NT2/D1 (cell line): ENCODE data around the gene GAB1.

ENCODE experiments used
- DNase-seq: peaks from one replicate; pipeline ENCODE4 v3.0.0-alpha.2; 2011; ENCODE audit warnings: low read depth, low spot score
- H3K27me3 ChIP-seq: 2 replicates; pipeline ENCODE4 v1.6.0; 2011; ENCODE audit warnings: mild to moderate bottlenecking; ENCODE audit not compliant: insufficient read length, insufficient read depth
- H3K36me3 ChIP-seq: 2 replicates; pipeline ENCODE4 v1.6.1; 2011; ENCODE audit warnings: mild to moderate bottlenecking, low read length, mixed read lengths; ENCODE audit not compliant: insufficient read depth, insufficient read length
- H3K4me1 ChIP-seq: 2 replicates; pipeline ENCODE4 v1.5.1; 2011; ENCODE audit not compliant: insufficient read depth, insufficient read length
- H3K4me3 ChIP-seq: 2 replicates; pipeline ENCODE4 v1.5.1; 2011; ENCODE audit warnings: low read depth; ENCODE audit not compliant: insufficient read length
- H3K9ac ChIP-seq: 2 replicates; pipeline ENCODE4 v1.6.0; 2011; ENCODE audit warnings: low read depth; ENCODE audit not compliant: insufficient read length
- H3K9me3 ChIP-seq: 2 replicates; pipeline ENCODE4 v1.5.1; 2011; ENCODE audit warnings: mild to moderate bottlenecking, low read length; ENCODE audit not compliant: insufficient read depth
- SUZ12 ChIP-seq: IDR thresholded peaks from 2 replicates; pipeline ENCODE4 v1.6.1; 2011; ENCODE audit not compliant: insufficient read length, insufficient read depth; ENCODE audit errors: extremely low read depth
- YY1 ChIP-seq: IDR thresholded peaks from 2 replicates; pipeline ENCODE4 v1.6.1; 2011; ENCODE audit not compliant: insufficient read length, insufficient read depth
- ZNF274 ChIP-seq: IDR thresholded peaks from 2 replicates; pipeline ENCODE4 v1.6.1; 2011; ENCODE audit warnings: mild to moderate bottlenecking, low read depth, low read length

Gene GAB1

DNA sequence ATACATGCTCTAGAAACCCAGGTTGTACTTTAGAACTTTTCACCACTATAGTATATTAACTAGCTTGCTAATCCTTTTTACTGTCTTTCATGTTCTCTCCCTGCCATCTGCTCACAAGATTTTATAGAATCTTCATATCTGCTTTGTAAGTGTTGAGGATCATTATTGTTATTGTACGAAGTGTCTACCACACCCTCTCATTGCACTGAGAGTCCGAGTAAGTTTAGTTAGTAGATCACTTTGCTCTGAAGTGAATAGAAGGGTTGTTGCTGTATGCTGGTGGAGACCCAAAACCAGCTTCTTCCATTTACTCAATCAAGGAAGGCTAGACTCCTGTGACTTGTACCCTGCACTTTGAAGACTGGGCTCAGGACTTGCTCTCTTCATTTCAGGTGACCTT is 17.1 kb downstream of the GAB1 start:
- no peak overlapping the region for H3K4me3 ChIP-seq

GRCh38 chr4:143354990-143355389 is 18.3 kb downstream of the GAB1 start:
- Histone ChIP-seq H3K9ac (no peak overlapping the region), H3K4me1 (no peaks in the 10 kb centered on the region)

More for the DNA sequence above, 17.1 kb downstream of the GAB1 start:
- TF ChIP-seq YY1 (no peak), ZNF274 (no peak), SUZ12 (no peak)
- Histone ChIP-seq H3K4me1 (no peaks in the 10 kb centered on the region), H3K36me3 (no peaks in the 10 kb centered on the region), H3K27me3 (no peaks in the 10 kb centered on the region), H3K9ac (no peak overlapping the region), H3K9me3 (no peaks in the 10 kb centered on the region)
- no peak for DNase-seq

DNA sequence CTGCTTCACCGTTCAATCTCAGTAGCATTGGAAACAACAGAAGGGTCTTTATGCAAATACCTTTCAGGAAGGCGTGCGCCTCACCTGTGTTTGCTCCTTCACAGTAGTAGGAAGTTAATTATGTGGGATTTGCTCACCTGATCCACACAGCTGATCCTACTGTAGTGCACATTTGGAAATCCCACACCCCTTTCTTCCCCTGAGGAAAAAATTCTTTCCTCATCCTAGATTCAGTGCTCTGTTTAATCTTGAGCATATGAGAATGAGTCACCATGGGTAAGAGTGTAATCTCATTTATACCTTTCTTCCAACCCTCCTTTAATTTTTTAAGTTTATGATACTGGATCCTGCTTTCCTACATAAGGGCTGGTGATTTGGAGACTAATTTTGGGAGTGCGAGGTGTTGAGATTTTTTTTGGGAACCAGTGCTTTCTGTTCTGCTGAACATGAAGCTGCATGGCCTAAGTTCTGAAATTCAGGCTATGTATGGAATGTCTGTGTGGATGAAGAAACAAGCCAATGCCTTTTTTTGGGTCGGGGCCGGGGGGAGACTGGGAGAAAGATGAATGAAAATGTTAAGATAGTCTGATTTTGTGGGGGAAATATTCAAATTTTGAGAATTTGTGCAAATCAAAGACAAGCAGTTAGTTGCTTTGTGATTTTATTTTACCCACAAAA is 19.0 kb downstream of the GAB1 start:
- TF ChIP-seq YY1 = no peak
- no peak for TF ChIP-seq SUZ12
- TF ChIP-seq ZNF274 = no peak
- no peaks in the 10 kb centered on the region for H3K4me1 ChIP-seq
- no peak overlapping the region for H3K9ac ChIP-seq

More at GRCh38 chr4:143354990-143355389, 18.3 kb downstream of the GAB1 start:
- no peak for DNase-seq
- H3K9me3 ChIP-seq = no peaks in the 10 kb centered on the region
- no peaks in the 10 kb centered on the region for H3K36me3 ChIP-seq
- no peak overlapping the region for H3K4me3 ChIP-seq
- no peaks in the 10 kb centered on the region for H3K27me3 ChIP-seq
- no peak for TF ChIP-seq SUZ12

GRCh38 chr4:143356493-143356892 is 19.8 kb downstream of the GAB1 start:
- Histone ChIP-seq H3K9ac (no peak overlapping the region), H3K36me3 (no peaks in the 10 kb centered on the region), H3K27me3 (no peaks in the 10 kb centered on the region), H3K4me1 (no peaks in the 10 kb centered on the region), H3K9me3 (no peaks in the 10 kb centered on the region), H3K4me3 (no peak overlapping the region)
- TF ChIP-seq YY1 = no peak
- no peak for DNase-seq

More for the DNA sequence above, 19.0 kb downstream of the GAB1 start:
- H3K9me3 ChIP-seq = no peaks in the 10 kb centered on the region
- DNase-seq = no peak
- H3K36me3 ChIP-seq = no peaks in the 10 kb centered on the region
- no peaks in the 10 kb centered on the region for H3K27me3 ChIP-seq
- H3K4me3 ChIP-seq = no peak overlapping the region

DNA sequence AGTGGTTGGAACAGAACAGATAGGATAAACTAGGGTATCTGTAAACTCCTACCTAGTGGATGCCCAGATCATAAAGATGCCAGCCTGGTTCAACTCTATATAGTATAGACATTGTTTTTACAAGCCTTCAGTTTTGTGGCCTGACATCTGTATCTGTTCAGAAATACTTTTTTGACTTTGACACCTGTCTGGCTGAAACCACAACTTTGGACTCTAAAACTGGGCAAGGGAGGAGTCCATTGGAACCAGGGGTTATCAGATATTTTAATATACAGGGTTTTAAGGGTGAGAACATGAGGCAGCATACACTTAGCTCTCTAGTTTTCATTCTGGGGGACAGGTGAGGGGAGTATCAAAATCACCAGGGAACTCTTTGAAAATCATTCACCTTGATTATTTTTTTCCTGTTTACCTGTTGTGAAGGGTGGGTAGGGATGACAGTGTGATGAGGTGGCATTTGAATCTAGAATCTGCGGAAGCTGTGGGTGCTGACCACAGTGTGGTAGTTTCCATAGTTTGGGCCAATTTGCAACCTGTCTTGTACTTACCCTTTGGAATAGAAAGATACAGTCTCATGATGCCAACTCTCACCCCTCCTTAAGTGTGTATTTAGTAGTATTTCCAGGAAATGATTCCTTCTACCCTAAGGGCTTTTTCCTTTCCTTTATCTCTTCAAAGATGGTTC is 20.6 kb downstream of the GAB1 start:
- no peaks in the 10 kb centered on the region for H3K27me3 ChIP-seq
- H3K9me3 ChIP-seq = no peaks in the 10 kb centered on the region
- no peak overlapping the region for H3K4me3 ChIP-seq
- no peak for DNase-seq
- TF ChIP-seq ZNF274 (no peak), SUZ12 (no peak), YY1 (no peak)
- no peak overlapping the region for H3K9ac ChIP-seq
- H3K4me1 ChIP-seq = no peaks in the 10 kb centered on the region
- no peaks in the 10 kb centered on the region for H3K36me3 ChIP-seq

- no peaks in the 10 kb centered on the region for H3K36me3 ChIP-seq
- H3K4me3 ChIP-seq = no peak overlapping the region
- no peak for DNase-seq
- H3K9me3 ChIP-seq = no peaks in the 10 kb centered on the region
- H3K9ac ChIP-seq = no peak overlapping the region
- no peaks in the 10 kb centered on the region for H3K4me1 ChIP-seq
- no peaks in the 10 kb centered on the region for H3K27me3 ChIP-seq
- TF ChIP-seq ZNF274 = no peak
- no peak for TF ChIP-seq SUZ12
- no peak for TF ChIP-seq YY1
Observed at GRCh38 chr4:143358419-143358818, 21.7 kb downstream of the GAB1 start.

DNA sequence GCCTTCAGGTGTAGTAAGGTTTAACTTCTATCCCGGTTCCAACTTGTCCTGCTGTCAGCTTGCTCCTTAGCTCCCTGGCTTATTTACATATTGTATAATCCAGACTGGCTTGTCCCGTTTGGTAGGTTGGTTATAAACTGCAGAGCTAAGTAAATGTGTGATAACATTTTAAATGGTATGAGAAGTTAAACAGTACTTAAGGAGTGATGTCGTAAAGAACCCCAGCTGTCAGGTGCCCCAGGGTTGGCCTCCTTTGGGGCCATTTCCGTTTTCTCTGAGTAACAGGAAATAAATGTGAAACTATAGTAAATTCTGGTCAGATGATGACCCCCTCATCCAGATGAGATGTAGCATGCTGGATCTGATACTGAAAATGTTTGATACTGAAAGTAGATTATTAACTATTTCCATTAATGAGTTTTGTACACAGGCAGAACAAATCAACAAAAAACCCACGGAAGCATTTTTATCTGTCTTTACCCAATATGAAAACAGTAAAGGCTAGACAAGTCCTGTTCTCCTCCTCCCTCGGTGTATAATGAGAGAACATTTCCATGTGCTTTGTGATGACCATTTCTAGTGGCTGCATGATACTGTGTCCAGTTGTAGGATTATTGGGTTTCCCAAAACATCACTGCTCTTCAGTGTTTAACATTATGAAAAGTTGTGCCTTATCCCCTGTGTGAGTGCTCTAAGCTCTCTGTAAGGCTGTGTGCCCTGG is 22.4 kb downstream of the GAB1 start:
- Histone ChIP-seq H3K9me3 (no peaks in the 10 kb centered on the region), H3K27me3 (no peaks in the 10 kb centered on the region), H3K9ac (no peak overlapping the region), H3K4me3 (no peak overlapping the region), H3K36me3 (no peaks in the 10 kb centered on the region), H3K4me1 (no peaks in the 10 kb centered on the region)
- TF ChIP-seq ZNF274 (no peak), SUZ12 (no peak), YY1 (no peak)
- DNase-seq = no peak
